Ishikawa (cell line): ENCODE measurements around the gene SLC35G6.

Source experiments
- CEBPB ChIP-seq: IDR thresholded peaks from 2 replicates; pipeline ENCODE4 v1.6.1; 2012
- CREB1 ChIP-seq: IDR thresholded peaks from 2 replicates; pipeline ENCODE4 v1.6.1; 2012; ENCODE audit warnings: low read depth
- EGR1 ChIP-seq: IDR thresholded peaks from 2 replicates; pipeline ENCODE4 v1.6.1; 2012
- EP300 ChIP-seq: IDR thresholded peaks from 2 replicates; pipeline ENCODE4 v1.6.1; 2012; ENCODE audit warnings: borderline replicate concordance
- FOXM1 ChIP-seq: IDR thresholded peaks from 2 replicates; pipeline ENCODE4 v1.6.1; 2012; ENCODE audit warnings: low read depth, borderline replicate concordance
- NFIC ChIP-seq: IDR thresholded peaks from 2 replicates; pipeline ENCODE4 v1.6.1; 2012
- RAD21 ChIP-seq: IDR thresholded peaks from 2 replicates; pipeline ENCODE4 v1.6.1; 2012; ENCODE audit warnings: low read depth
- TAF1 ChIP-seq: IDR thresholded peaks from 2 replicates; pipeline ENCODE4 v1.6.1; 2012; ENCODE audit warnings: low read depth, mild to moderate bottlenecking
- TCF12 ChIP-seq: IDR thresholded peaks from 2 replicates; pipeline ENCODE4 v1.6.1; 2012; ENCODE audit warnings: low read depth
- TEAD4 ChIP-seq: IDR thresholded peaks from 2 replicates; pipeline ENCODE4 v1.6.1; 2012
- YY1 ChIP-seq: IDR thresholded peaks from 2 replicates; pipeline ENCODE4 v1.6.1; 2012; ENCODE audit warnings: low read depth
- ZBTB7A ChIP-seq: IDR thresholded peaks from 2 replicates; pipeline ENCODE4 v1.6.1; 2012; ENCODE audit warnings: low read depth
- TF ChIP-seq, protein P1 (sequence below): IDR thresholded peaks from 2 replicates; pipeline ENCODE4 v1.6.1; 2012
- TF ChIP-seq, protein P2 (sequence below): IDR thresholded peaks from 2 replicates; pipeline ENCODE4 v1.6.1; 2012; ENCODE audit warnings: low read depth, mild to moderate bottlenecking
- TF ChIP-seq, protein P3 (sequence below): IDR thresholded peaks from 2 replicates; pipeline ENCODE4 v1.6.1; 2012

Gene SLC35G6

DNA sequence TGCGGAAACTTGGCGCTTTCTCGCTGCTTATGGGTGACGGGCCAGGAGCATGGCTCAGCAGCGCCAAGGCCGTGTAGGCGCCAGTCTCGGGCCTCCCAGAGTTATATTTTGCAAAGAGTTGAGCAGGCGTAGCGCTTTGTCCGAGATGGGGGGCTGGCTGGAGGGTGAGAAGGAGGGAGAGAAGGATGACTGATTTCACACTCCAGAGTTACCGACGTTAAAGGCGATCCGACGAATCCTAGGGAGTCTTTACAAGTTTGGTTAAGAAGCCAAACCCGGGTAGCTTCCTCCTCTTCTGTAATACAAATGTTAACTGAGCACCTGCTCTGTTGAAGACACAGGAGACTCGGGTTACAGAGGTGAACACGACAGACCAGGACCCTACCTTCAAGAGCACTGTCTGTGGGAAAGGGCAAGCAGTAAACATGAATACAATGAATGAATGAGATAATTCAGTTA is 3.7 kb downstream of the SLC35G6 start:
- TF ChIP-seq CREB1 (no peak), TCF12 (no peak), FOXM1 (no peak), YY1 (no peak), TAF1 (no peak), EGR1 (no peak), NFIC (no peak), TEAD4 (no peak), CEBPB (no peak), RAD21 (no peak), EP300 (no peak; the same call in 1 of the 2 replicates), ZBTB7A (no peak)
- TF ChIP-seq, protein P1, sequence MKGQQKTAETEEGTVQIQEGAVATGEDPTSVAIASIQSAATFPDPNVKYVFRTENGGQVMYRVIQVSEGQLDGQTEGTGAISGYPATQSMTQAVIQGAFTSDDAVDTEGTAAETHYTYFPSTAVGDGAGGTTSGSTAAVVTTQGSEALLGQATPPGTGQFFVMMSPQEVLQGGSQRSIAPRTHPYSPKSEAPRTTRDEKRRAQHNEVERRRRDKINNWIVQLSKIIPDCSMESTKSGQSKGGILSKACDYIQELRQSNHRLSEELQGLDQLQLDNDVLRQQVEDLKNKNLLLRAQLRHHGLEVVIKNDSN, result no peak
- TF ChIP-seq, protein P2, sequence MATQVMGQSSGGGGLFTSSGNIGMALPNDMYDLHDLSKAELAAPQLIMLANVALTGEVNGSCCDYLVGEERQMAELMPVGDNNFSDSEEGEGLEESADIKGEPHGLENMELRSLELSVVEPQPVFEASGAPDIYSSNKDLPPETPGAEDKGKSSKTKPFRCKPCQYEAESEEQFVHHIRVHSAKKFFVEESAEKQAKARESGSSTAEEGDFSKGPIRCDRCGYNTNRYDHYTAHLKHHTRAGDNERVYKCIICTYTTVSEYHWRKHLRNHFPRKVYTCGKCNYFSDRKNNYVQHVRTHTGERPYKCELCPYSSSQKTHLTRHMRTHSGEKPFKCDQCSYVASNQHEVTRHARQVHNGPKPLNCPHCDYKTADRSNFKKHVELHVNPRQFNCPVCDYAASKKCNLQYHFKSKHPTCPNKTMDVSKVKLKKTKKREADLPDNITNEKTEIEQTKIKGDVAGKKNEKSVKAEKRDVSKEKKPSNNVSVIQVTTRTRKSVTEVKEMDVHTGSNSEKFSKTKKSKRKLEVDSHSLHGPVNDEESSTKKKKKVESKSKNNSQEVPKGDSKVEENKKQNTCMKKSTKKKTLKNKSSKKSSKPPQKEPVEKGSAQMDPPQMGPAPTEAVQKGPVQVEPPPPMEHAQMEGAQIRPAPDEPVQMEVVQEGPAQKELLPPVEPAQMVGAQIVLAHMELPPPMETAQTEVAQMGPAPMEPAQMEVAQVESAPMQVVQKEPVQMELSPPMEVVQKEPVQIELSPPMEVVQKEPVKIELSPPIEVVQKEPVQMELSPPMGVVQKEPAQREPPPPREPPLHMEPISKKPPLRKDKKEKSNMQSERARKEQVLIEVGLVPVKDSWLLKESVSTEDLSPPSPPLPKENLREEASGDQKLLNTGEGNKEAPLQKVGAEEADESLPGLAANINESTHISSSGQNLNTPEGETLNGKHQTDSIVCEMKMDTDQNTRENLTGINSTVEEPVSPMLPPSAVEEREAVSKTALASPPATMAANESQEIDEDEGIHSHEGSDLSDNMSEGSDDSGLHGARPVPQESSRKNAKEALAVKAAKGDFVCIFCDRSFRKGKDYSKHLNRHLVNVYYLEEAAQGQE, result no peak
- TF ChIP-seq, protein P3, sequence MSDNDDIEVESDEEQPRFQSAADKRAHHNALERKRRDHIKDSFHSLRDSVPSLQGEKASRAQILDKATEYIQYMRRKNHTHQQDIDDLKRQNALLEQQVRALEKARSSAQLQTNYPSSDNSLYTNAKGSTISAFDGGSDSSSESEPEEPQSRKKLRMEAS, result no peak

DNA sequence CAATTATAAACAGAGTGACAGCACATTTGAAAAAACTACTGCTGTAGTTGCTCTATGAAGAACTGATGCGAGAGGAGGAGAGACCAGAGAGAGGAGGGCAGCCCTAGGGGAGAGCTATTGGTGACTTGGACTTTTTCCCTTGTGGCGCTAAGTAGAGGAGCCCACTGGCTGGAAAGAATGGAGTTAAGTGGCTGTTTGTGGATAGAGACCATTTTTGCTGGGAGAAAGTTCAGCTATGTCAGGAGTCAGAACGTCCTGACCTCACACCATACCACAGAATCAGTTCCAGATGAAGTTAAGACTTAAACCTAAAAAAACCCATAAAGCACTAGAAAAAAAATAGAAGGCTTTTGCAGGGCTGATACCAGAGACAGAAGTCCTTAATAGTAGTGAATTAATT is 4.9 kb downstream of the SLC35G6 start:
- TF ChIP-seq, protein P2, result no peak
- no peak for TF ChIP-seq NFIC
- TF ChIP-seq CREB1, result no peak
- TF ChIP-seq TAF1, result no peak
- TF ChIP-seq EP300, result no peak
- TF ChIP-seq, protein P1, result no peak
- TF ChIP-seq, protein P3, result no peak

DNA sequence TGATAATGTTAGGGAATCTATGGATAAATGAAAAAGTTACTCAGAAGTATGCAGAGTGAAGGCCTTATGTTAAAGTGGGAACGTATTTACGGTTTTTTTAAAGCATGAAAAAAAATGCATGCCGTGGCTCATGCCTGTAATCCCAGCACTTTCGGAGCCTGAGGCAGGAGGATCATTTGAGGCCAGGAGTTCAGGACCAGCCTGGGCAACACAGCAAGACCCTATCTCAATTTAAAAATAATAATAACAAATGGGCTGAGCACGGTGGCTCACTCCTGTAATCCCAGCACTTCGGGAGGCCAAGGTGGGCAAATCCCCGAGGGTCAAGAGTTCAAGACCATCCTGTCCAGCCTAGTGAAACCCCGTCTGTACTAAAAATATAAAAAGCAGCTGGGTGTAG is 8.9 kb downstream of the SLC35G6 start:
- TF ChIP-seq RAD21 (no peak), TCF12 (no peak), FOXM1 (no peak), CREB1 (no peak), ZBTB7A (no peak), CEBPB (no peak), YY1 (no peak), TEAD4 (no peak), NFIC (no peak), TAF1 (no peak)
- TF ChIP-seq, protein P2, result no peak
- TF ChIP-seq, protein P3, result no peak
- TF ChIP-seq, protein P1, result no peak

DNA sequence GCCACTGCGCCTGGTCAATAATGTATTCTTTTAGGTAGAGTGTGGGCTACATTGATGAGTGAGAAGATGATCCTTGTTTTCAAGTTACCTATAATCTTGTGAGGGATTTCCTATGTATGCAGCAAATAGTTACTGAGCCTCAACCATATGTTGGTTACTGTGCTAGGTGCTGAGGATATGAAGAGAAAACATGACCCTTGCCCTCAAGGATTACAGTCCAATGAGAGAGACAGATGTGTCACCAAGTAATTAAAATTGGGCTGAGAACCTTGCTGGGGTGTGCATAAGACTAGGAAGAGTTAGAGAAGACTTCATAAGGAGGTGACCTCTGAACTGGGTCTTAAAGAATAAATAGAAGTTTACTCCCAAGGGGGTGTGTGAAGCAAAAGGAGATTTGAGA is 10.3 kb downstream of the SLC35G6 start:
- no peak for TF ChIP-seq FOXM1
- TF ChIP-seq TEAD4, result no peak
- TF ChIP-seq TCF12, result no peak
- TF ChIP-seq NFIC, result no peak
- TF ChIP-seq EGR1, result no peak
- TF ChIP-seq, protein P2, result no peak
- no peak for TF ChIP-seq YY1
- TF ChIP-seq CEBPB, result no peak
- no peak for TF ChIP-seq EP300
- TF ChIP-seq TAF1, result no peak
